A673 (cell line): Measurements from ENCODE around the gene POLD4. TPM values are rescaled to one million over a fixed set of nuclear protein-coding genes. Genes with fewer than 3 reads are reported as not detected.

Experiments used
- BruUV-seq: library from RNA; stranded (reverse); fragments of 400-500 nt; replicated peaks from 2 replicates; lab custom pipeline; 2021; lab: Mats Ljungman, UMichigan
- CTCF ChIA-PET: fragments of 300-600 bp; sonication (Branson Sonifier 250); formaldehyde crosslinking; loops from one replicate; lab custom pipeline; 2022; ENCODE audit warnings: antibody characterized with exemption; lab: Charles Lee
- POLR2A ChIA-PET: fragments of 300-600 bp; sonication (Branson Sonifier 250); formaldehyde crosslinking; loops from one replicate; lab custom pipeline; 2022; ENCODE audit warnings: antibody characterized with exemption; ENCODE audit not compliant: low non-redundant PET; lab: Charles Lee
- DNase-seq: peaks from one replicate; pipeline ENCODE4 v3.0.0-alpha.2; 2015; ENCODE audit warnings: low spot score
- H3K27ac ChIP-seq: fragments of 200-600 bp; sonication (generic); 2 replicates; pipeline ENCODE4 v1.5.1; 2016; ENCODE audit warnings: mixed run types, low read depth, mild to moderate bottlenecking, mixed read lengths, antibody characterized with exemption, low read length; ENCODE audit not compliant: poor library complexity, severe bottlenecking
- H3K27me3 ChIP-seq: fragments of 200-600 bp; sonication (generic); replicated peaks from 2 replicates; pipeline ENCODE4 v1.6.1; 2017; ENCODE audit warnings: mixed run types, low read depth, mild to moderate bottlenecking, mixed read lengths, antibody characterized with exemption, low read length; ENCODE audit not compliant: insufficient read depth, poor library complexity
- H3K36me3 ChIP-seq: fragments of 200-600 bp; sonication (generic); 2 replicates; pipeline ENCODE4 v1.6.1; 2016; ENCODE audit warnings: mixed run types, mild to moderate bottlenecking, mixed read lengths, antibody characterized with exemption, low read length; ENCODE audit not compliant: insufficient read depth, poor library complexity, severe bottlenecking
- H3K4me1 ChIP-seq: fragments of 200-600 bp; sonication (generic); 2 replicates; pipeline ENCODE4 v1.6.1; 2017; ENCODE audit warnings: mixed run types, mild to moderate bottlenecking, mixed read lengths, antibody characterized with exemption, low read length; ENCODE audit not compliant: insufficient read depth, poor library complexity, severe bottlenecking
- H3K4me3 ChIP-seq: fragments of 200-600 bp; sonication (generic); 2 replicates; pipeline ENCODE4 v1.5.1; 2016; ENCODE audit warnings: low read depth, mixed run types, mild to moderate bottlenecking, mixed read lengths, low read length; ENCODE audit not compliant: poor library complexity, severe bottlenecking
- H3K9me3 ChIP-seq: fragments of 200-600 bp; sonication (generic); 2 replicates; pipeline ENCODE4 v1.6.1; 2016; ENCODE audit warnings: mixed run types, low read depth, mild to moderate bottlenecking, mixed read lengths, antibody characterized with exemption, low read length; ENCODE audit not compliant: poor library complexity, severe bottlenecking
- EZH2 ChIP-seq: fragments of 200-600 bp; sonication (generic); IDR thresholded peaks from 2 replicates; pipeline ENCODE4 v1.6.1; 2017; ENCODE audit warnings: borderline replicate concordance, low read depth, mild to moderate bottlenecking, mixed read lengths, antibody characterized with exemption, low read length; ENCODE audit not compliant: poor library complexity, severe bottlenecking
- intact Hi-C: fragments of 100-400 bp; cut with micrococcal nuclease; formaldehyde crosslinking; loops from one replicate; pipeline ENCODE4 v1.10.0; 2022; ENCODE audit not compliant: unreplicated experiment
- total RNA-seq: library from RNA; stranded (reverse); gene quantifications from 2 replicates; pipeline ENCODE4 v1.2.3, GENCODE V29; 2021
- TF ChIP-seq, protein P1 (sequence below): fragments of 300-800, 200-600 bp; sonication (generic); conservative IDR thresholded peaks from 2 replicates; pipeline ENCODE4 v1.5.1; 2017; ENCODE audit warnings: low read depth, mild to moderate bottlenecking, antibody characterized with exemption, low read length, moderate library complexity, mixed read lengths

POLD4 gene
- total RNA-seq, 1 experiment from 2014 or later = 13.2 TPM

DNA sequence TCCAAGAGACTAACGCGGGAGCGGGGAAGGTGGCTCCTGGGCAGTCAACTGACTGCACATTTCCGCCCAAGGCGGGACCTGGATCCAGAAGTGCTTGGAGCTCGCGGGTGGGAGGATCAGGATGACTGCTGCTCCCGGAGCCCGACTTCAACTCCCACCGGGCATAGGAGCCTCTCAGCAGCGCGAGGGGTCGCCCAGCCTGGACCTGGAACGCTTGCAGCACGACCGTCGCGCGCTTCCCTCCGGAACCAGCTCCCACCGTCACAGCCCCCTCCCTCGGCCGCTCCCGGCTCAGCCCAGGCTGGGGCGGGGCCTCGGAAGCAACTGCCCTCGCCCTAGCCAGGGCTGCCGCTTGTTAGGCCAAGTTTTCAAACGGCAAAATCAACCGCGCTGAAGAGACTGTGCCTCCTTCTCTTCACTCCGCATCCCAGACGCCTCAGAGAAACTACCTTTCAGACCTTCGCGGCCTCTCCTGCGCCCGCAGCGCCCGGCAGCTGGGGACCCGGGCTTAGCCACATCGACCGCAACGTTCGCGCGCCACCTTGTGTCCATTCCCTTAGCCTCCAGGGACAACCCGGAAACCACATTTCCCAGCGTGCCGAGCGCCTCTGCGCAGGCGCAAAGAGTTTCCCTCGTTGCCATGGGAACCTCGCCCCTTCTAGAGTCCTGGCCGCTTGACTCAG is 36.0 kb downstream of the POLD4 start:
- BruUV-seq = no TSS peak
- POLR2A ChIA-PET = interaction anchor here (0.6 kb wide), 1 partner anchor 64 kb away, joined by 6 read pairs; no protein-coding TSS in a partner anchor
- Histone ChIP-seq H3K27me3 (no peaks in the 10 kb centered on the region), H3K36me3 (no peaks in the 10 kb centered on the region), H3K9me3 (no peaks in the 10 kb centered on the region), H3K27ac (peak overlapping the region; percentile 76), H3K4me3 (peak overlapping the region; percentile 72), H3K4me1 (no peaks in the 10 kb centered on the region)
- TF ChIP-seq, protein P1, sequence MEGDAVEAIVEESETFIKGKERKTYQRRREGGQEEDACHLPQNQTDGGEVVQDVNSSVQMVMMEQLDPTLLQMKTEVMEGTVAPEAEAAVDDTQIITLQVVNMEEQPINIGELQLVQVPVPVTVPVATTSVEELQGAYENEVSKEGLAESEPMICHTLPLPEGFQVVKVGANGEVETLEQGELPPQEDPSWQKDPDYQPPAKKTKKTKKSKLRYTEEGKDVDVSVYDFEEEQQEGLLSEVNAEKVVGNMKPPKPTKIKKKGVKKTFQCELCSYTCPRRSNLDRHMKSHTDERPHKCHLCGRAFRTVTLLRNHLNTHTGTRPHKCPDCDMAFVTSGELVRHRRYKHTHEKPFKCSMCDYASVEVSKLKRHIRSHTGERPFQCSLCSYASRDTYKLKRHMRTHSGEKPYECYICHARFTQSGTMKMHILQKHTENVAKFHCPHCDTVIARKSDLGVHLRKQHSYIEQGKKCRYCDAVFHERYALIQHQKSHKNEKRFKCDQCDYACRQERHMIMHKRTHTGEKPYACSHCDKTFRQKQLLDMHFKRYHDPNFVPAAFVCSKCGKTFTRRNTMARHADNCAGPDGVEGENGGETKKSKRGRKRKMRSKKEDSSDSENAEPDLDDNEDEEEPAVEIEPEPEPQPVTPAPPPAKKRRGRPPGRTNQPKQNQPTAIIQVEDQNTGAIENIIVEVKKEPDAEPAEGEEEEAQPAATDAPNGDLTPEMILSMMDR = peak; percentile 99
- TF ChIP-seq EZH2 = no peak
- intact Hi-C loops = loop anchor here (1.0 to 10.0 kb wide), 4 partner anchors 50 to 263 kb away; partner anchors contain the start of gene RHOD
- peak; percentile 99 for DNase-seq
- CTCF ChIA-PET = interaction anchor here (0.6 to 2.0 kb wide), 19 partner anchors 28 to 264 kb away, joined by 3 to 76 read pairs (median 4); partner anchors contain the start of genes ANKRD13D, GRK2, KDM2A and PPP1CA

DNA sequence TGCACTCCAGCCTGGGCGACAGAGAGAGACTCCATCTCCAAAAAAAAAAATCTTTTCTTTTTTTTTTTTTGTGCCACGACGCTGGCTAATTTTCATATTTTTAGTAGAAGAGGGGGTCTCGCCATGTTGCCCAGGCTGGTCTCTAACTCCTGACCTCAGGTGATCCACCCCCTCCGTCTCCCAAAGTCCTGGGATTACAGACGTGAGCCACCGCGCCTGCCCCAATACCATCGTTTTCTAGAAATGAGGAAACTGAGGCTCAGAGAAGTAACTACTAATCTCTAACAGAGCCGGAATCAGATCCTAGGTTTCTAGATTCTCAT is 36.5 kb downstream of the POLD4 start:
- POLR2A ChIA-PET = interaction anchor here (0.6 kb wide), 1 partner anchor 64 kb away, joined by 6 read pairs; no protein-coding TSS in a partner anchor
- no TSS peak for BruUV-seq

DNA sequence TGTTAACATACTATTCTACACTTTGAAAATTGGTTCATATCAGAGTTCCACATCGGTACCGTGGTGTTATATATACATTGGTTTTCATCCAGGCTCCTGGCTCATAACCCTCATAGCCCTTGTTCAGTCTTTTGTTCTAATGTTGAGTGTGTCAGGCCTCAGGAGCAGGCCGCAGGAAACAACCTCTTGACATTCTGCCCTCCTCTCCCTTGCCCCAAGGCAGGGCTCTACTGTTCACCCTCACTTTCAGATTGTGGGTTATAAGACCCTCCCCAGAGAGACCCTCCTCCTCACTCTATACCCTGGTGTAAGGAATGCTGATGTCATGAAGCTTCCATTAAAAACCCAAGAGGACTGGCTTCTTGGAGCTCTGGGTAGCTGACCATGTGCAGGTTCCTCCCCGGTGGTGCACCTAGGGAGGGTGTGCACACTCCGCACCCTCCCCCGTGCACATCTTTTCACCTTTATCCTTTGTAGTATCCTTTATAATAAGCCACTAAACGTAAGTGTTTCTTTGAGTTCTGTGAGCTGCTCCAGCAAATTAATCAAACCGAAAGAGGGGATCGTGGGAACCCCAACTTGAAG is 37.9 kb downstream of the POLD4 start:
- ChIA-PET CTCF (no interaction called here), POLR2A (no interaction called here)
- no peak for DNase-seq
- Histone ChIP-seq H3K9me3 (no peaks in the 10 kb centered on the region), H3K36me3 (no peaks in the 10 kb centered on the region), H3K4me1 (no peaks in the 10 kb centered on the region), H3K4me3 (no peak overlapping the region), H3K27ac (no peak overlapping the region), H3K27me3 (no peaks in the 10 kb centered on the region)
- intact Hi-C loops = loop anchor here (5.0 to 10.0 kb wide), 2 partner anchors 233 to 261 kb away; partner anchors contain the start of gene RHOD
- BruUV-seq = no TSS peak
- no peak for TF ChIP-seq EZH2
- TF ChIP-seq, protein P1 = no peak

More for the DNA sequence above, 36.5 kb downstream of the POLD4 start:
- DNase-seq = no peak
- peak overlapping the region; percentile 72 for H3K4me3 ChIP-seq
- H3K36me3 ChIP-seq = no peaks in the 10 kb centered on the region
- TF ChIP-seq EZH2 = no peak
- TF ChIP-seq, protein P1 = no peak
- H3K27ac ChIP-seq = peak overlapping the region; percentile 76
- H3K4me1 ChIP-seq = no peaks in the 10 kb centered on the region
- H3K9me3 ChIP-seq = no peaks in the 10 kb centered on the region
- CTCF ChIA-PET = interaction anchor here (0.6 to 2.0 kb wide), 19 partner anchors 34 to 304 kb away, joined by 3 to 76 read pairs (median 4); partner anchors contain the start of genes GRK2, KDM2A and PPP1CA
- intact Hi-C loops = loop anchor here (1.0 to 10.0 kb wide), 4 partner anchors 50 to 262 kb away; partner anchors contain the start of gene RHOD
- no peaks in the 10 kb centered on the region for H3K27me3 ChIP-seq
